GM19452 (cell line): ENCODE data around the gene RNF167.

Source experiments
- ATAC-seq: cut with Tn5 transposase; IDR thresholded peaks from one replicate; pipeline ENCODE4 v1.9.1; 2021; ENCODE audit not compliant: unreplicated experiment

The RNF167 gene

DNA sequence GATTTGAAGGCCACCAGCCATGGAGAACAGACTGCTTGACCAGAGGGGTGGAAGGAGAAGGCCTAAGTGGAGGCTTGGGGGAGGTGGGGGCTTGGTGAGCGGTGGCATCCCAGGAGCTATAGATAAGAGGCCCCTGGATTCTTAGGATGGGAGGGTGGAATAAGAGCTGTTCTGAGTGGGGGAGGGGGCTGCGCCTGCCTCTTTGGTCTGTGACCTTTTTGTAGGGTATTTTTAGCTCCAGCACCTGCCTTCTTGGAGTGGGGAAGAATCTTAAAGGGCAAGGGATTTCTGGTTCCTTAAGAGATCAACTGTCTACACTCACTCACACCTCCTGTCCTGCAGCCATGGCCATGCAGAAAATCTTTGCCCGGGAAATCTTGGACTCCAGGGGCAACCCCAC is 11.4 kb downstream of the RNF167 start:
- no peak for ATAC-seq

GRCh38 chr17:4953451-4953961 is 13.4 kb downstream of the RNF167 start:
- no peak for ATAC-seq

DNA sequence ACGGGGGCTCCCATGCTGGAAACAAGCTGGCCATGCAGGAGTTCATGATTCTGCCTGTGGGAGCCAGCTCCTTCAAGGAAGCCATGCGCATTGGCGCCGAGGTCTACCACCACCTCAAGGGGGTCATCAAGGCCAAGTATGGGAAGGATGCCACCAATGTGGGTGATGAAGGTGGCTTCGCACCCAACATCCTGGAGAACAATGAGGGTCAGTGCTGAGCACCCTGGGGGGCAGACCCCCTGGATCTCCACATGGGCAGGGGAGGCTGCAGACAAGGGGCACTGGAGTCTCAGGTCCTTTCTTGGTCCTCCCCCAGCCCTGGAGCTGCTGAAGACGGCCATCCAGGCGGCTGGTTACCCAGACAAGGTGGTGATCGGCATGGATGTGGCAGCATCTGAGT is 15.0 kb downstream of the RNF167 start:
- no peak for ATAC-seq

DNA sequence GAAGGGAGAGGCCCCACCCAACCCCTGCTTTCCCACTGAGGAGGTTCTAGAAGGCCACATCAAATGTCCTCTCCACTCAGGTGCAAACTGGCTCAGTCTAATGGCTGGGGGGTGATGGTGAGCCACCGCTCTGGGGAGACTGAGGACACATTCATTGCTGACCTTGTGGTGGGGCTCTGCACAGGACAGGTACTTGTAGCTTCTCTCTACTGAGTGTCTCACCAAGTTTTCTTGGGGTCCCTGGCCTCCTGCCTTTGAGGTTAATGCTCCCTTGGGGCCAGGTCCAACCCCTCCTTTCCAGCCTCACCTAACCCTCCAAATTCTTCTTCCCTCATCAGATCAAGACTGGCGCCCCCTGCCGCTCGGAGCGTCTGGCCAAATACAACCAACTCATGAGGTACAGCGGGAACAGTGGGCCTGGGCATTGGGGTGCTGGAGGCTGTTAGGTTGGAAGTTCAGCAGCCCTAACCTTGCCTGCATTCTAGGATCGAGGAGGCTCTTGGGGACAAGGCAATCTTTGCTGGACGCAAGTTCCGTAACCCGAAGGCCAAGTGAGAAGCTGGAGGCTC is 16.5 kb downstream of the RNF167 start:
- ATAC-seq, result no peak

GRCh38 chr17:4958102-4958501 is 18.0 kb downstream of the RNF167 start:
- ATAC-seq, result no peak

DNA sequence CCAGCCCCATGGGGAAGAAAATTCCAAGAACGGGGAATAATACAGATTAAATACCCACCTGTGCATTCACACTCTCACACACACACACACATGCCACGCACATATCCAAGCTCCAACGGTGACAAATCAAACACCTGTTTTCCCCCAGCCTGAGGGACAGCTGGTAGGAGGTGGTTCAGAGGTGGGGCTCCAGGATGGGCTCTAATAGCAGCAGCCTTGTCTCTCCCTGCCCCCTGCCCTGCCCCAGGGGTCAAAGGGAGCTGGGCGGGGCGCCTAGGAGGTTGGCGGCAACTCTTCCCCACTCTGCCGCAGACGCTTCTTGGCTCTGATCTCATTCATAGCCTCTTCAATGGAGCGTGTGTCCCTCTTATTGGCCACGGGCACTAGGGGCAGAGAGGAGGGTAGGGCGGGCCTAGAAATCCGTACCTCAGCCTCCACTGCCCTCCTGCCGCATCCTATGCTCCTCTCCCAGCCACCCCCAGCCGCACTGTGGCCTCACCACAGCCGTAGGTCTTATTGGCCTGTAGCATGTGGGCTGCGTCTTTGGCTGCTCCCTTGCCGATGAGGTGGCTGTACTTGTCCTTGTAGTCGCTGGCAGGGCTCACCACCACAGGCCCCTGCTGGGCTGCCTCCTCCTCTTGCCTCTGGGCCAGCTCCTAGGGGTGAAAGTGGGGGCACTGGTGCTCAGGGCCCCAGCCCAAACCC is 19.3 kb downstream of the RNF167 start:
- no peak for ATAC-seq

- no peak for ATAC-seq
Measured at GRCh38 chr17:4960279-4960922, 20.3 kb downstream of the RNF167 start.

- ATAC-seq, result no peak
Measured at GRCh38 chr17:4965311-4965986, 25.4 kb downstream of the RNF167 start.

DNA sequence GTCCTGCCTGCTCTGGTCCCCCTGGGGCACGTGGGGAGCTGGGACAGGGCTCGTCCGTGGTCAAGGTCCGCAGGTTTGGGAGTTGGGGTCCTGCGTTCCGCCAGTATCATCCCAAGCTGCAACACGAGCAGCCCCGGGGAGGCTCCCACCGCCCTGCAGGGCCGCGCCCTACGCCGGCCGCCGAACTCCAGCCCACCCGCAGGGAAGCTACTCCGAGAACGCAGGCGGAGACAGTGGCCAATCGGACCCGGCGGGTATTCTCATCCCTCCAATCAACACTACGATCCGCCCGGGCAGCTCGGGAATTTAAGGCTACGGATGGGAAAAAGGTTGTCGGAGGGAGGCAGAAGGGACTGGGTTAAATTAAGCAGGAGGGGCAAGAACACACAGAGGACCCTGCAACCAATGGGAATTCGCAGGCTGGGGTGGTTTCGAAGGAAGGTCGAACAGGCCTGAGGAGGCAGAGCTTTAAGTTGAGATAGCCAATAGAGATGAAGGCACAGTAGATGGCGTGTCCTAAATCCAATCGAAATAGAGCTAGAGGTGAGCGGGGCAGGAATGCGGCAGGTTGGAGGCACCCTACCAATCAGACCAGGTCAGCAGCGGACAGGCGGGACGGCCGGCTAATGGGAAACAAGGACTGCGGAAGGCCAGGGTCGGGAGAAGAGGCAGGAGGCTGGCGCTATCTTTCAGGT is 26.9 kb downstream of the RNF167 start:
- ATAC-seq, result peak; percentile 86

GRCh38 chr17:4967539-4968485 is 27.7 kb downstream of the RNF167 start, which contains the start of gene SPAG7:
TSS of gene SPAG7 (minus strand) at chr17:4967817. CDS start at chr17:4967804, 13 bp downstream.
- ATAC-seq, result peak; percentile 56

DNA sequence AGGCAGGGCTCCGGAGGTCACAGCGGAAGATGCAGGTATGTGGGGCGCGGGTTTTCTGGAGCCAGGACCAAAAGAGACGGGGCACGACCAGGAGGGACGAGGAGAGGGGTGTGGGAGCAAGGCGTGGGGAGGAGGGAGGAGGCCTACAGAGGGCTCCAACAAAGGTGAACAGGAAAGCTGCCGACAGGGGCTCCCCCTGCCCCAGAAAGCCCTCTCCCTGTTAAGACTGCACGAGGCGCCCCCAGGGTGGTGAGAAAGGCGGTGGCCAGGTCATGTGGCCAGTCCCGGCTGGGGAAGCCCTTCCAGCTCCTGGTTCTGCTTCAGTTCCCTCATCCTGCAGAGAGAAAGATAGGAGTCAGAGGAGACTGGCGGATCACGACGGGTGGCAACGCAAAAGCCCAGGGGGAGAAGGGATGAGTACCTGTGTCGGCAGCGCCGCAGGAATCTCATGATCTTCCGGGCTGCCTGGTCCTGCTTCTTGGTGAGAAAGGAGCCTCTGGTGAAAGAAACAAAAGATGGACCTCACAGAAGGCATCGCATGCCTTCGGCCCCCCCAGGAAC is 28.5 kb downstream of the RNF167 start:
- no peak for ATAC-seq

DNA sequence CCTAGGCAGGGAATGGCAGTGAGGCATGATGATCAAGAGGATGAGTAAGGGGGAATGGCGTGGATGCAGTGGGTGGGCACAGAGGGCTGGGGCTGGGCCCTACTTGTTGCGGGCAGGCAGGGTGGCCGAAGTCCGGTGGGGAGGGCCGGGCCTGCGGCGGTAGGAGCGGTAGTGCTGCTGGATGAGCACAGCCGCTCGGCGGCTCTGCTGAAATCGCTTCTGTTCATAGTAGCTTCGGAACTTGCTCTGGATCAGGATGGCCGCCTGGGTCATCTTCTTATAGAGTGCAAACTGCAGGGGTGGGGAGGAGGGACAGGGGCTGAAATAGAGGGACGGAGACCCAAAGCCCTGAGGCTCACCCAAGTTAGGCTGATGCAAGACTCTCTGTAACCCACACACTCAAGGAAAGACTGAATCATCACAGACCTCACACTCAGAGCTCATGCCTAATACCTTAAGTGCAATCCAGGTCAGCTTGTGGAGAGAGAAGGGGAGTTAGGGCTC is 29.0 kb downstream of the RNF167 start:
- no peak for ATAC-seq

DNA sequence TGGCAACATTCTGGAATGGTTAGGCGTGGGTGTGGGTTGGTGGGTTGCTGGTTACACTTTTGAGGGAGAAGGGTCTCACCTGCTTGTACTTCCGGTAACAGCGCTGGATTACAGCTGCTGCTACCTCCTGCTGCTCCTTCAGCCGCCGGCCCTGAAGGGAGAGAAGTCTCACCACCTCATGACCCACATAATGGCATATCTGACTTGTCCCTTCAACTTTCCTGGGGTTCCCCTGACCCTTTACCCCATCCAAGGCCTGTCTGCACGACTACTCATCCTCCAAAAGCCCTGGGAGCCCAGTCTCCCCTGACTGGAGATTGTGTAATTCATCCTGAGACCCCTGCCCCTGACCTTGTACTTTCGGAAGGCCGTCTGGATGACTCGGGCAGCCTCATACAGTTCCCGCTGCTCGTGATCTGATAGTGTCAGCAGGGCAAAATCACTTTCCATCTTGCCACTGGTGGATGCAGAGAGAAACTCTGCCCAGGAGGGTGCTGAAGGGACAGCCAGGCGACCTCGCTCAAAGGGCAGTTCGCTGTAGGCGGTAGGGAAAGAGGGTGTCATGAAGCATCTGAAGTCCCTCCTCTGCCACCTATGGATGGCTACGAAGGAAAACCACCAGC is 29.6 kb downstream of the RNF167 start:
- no peak for ATAC-seq

DNA sequence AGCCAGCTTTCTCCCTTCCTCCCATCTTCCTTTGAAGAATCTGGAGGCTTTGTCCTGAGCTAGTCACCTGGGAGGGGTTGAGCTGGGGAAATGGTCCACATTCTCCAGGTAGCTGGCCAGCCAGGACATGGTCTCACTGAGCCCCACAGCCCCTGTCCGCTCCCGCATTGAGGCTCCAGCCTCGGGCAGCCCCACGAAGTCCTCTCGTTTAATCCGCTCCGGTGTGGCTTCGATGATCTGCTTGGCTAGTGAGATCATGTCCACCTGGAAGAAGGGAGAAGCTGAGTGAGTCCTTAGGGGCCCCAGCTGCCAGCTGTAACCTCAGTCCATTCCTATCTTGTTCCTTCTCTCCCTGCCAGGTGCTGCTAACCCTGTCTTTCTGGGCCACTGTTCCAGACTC is 30.2 kb downstream of the RNF167 start:
- ATAC-seq, result no peak

DNA sequence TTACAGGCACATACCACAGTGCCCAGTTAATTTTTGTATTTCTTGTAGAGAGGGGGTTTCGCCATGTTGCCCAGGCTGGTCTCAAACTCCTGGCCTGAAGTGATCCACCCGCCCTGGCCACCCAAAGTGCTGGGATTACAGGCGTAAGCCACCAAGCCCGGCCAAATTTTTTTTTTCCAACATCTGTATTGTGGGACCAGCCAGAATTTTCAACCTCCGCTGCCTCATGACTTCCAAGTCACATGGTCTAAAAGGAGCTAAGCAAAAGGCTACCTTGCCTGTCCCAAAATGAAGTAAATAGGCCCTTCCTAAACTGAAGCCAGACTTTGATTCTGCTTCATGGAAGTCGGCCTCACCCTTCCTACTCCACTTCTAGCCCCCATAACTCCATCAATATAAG is 31.8 kb downstream of the RNF167 start:
- no peak for ATAC-seq

DNA sequence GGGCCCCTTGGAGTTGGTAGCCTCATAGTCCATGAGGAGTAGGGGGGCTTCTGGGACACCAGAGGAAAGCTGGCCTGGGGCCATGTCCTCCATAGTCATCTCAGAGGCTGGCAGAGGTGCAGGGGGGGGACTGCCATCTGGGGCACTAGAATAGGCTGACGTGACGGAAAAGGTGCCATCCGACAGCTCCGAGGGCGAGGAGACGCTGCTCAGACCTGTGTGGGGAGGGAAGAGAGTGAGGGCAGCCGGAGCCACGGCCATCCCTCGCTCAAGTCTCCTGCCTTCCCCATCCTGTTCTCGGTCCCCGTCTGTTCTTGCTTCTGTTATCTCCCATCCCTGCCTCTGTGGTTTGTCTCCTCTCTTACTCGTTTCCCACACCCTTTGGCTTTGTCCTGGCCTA is 32.3 kb downstream of the RNF167 start:
- ATAC-seq, result no peak

GRCh38 chr17:4972752-4973151 is 32.7 kb downstream of the RNF167 start:
- ATAC-seq, result no peak

DNA sequence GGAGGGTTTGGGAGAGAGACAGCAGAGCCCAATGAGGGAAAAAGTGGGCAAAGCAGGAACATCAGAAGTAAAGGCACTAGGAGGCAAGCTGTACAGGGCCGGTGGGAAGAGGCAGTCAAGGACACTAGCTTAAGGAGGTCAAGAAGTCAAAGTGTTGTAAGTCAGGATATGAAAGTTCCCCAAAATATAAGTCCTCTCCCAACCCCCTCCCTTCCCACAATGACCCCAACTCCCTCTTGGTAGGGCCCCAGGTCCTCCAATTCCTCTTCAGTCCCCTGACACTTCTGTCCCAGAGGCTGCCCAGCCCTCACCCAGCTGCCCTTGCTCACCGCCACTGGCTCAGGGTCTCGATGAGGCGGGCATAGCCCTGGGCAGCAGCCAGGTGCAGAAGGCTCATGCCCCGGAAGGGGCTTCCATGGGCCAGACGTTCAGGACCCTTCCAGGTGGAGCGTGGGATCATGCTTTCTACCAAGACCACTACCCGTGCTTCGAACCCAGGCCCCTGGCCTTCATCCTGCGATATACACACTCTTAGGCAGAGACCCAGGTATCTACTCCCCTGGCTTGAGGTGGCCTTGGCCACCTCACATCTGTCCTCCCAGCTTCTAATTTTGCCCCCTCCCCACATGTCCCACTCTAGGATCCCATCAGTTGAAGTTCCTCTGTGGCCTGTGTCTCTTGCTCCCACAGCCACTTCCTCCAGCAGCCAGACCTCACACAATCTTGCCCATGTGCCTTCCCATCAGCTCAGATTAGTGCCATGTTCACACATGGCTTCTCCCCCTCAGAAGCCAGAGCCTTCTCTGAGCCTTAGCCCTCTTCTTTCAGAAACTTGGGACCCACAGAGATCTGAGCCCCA is 33.4 kb downstream of the RNF167 start:
- ATAC-seq, result no peak
